Amygdala (tissue), 56 donors: Measurements from ENCODE around the gene RTN1.

ENCODE experiments used
- DNase-seq, 56 donors: peaks; one replicate each; lab custom pipeline; 2025; lab: John Stamatoyannopoulos, UW

Gene RTN1, protein sequence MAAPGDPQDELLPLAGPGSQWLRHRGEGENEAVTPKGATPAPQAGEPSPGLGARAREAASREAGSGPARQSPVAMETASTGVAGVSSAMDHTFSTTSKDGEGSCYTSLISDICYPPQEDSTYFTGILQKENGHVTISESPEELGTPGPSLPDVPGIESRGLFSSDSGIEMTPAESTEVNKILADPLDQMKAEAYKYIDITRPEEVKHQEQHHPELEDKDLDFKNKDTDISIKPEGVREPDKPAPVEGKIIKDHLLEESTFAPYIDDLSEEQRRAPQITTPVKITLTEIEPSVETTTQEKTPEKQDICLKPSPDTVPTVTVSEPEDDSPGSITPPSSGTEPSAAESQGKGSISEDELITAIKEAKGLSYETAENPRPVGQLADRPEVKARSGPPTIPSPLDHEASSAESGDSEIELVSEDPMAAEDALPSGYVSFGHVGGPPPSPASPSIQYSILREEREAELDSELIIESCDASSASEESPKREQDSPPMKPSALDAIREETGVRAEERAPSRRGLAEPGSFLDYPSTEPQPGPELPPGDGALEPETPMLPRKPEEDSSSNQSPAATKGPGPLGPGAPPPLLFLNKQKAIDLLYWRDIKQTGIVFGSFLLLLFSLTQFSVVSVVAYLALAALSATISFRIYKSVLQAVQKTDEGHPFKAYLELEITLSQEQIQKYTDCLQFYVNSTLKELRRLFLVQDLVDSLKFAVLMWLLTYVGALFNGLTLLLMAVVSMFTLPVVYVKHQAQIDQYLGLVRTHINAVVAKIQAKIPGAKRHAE

DNA sequence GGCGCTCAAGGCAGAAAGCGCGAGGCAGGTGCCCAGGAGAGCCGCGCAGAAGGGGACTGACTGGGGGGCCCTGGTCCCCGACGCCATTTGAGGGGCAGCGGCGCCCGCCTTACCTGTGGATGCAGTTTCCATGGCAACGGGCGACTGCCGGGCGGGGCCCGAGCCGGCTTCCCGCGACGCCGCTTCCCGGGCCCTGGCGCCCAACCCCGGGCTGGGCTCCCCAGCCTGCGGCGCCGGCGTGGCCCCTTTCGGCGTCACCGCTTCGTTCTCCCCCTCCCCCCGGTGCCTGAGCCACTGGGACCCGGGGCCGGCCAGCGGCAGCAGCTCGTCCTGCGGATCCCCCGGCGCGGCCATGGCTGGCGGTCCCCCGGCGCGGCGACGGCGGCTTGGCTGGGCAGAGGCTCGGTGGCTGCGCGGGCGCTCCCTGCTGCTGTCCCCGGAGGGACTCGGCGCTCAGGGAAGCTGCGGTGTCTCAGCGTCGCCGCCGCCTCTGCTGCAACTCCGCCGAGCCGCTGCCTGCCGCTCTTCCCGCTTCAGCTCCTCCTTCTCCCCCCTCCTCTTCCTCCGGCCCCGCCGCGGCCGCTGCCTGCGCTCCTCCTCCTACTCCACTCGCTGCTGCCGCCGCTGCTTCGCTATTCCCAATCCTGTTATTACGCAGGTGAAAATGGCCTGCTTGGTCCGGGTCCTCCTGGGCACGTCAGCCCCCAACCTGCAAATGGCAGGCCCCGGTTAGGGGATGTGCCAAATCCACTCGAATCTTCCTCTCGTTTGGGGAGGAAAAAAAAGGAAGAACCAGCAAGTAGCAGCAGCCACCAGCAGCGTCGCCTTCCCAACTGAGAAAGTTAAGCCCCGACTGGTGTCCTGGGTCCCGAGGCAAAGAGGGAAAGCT is at the start of gene RTN1:
RTN1 (minus strand) TSS at position 500 of the 889 bp plus-strand sequence; CDS start at position 354, 146 bp downstream.
- DNase-seq = peak in 54 of 56 donors; percentile 17 to 86 (median 66)

DNA sequence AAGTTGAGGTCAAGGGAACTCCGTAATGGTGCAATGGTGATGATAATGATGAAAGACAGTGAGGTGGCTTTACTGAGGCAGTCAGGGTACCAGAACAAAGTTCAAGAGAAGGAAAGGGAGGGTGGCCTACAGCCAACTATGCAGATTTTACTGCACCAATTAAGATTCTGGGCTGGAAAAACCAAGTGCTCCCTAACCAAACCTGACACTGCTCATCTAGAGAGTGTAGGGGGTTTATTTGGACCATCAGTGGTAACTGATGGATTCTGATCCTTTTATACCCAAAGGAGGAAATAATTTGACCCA is 49.8 kb upstream of the RTN1 start:
- no peak for DNase-seq

DNA sequence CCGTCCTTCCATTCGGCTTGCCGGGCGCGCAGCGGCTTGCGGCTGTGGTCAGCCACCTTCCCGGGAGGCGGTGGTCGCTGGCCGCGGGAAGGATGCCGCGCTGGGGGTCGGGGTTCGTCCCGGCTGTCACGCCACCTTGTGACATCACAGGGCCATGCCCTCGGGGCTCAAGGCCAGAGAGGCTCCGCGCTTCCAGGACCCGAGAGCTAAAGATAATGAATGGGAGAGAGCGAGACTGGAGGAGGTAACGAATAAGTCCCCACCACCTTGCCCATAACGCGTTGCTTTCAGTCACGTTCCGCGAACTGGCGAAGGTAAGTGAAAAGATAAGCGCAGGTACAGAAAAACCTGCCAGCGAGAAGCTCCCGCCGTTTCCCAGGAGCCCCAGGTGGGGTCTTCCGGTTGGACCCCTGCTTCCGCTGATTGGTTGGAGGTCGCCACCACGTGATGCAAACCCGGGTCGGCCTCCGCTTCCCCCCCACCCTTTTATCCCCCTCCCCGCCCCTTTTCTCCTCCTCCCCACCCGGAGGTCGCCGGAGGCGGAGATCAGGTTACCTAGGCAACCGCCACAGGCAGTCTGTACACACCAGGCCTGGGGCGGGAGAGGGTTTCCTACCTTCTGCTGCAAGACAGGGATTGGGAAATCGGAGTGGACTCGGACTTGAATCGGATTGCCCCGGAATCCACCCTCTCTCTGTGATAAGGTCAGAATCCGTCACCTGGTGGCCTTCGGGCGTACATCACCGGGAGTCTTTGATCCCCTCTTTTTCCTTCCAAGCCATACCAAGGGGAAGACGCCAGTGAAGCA is 49.2 kb upstream of the RTN1 start, which contains the start of gene LRRC9:
LRRC9 (plus strand) TSS at position 575 of the 808 bp plus-strand sequence.
- peak in 36 of 56 donors; percentile 7 to 58 (median 27) for DNase-seq

DNA sequence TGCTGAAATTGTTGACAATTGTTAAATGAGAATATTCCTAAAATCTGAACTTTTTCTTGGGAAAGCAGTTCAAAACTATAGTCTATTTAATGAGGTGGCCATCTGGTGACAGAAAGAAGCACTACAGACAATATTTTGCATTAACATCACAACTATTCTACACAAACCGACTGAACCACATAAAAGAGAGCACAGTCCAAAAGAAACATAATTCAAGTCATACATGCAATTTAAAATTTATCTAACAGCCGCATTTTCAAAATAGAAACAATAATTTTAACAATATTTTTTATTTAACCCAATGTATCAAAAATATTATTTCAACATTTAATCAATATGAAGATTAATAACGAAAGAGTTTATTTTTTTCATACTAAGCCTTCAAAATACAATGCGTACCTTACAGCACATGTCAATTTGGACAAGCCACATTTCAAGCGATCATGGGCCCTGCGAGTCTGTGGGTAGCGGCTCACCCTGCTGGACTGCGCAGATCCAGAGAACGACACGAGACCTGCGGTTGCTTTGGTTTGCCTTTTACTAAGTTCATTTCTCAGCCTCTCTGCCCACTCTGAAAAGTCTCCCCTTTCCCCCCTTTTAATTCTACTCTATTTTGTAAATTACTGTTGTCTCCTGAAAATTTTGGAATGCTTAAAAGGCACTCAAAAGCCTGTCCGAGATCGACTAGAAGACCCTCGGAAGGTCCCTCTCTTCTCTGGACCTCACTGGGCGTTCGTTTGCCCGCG is 48.4 kb upstream of the RTN1 start:
- DNase-seq = peak in 10 of 56 donors; percentile 1 to 27 (median 6)

DNA sequence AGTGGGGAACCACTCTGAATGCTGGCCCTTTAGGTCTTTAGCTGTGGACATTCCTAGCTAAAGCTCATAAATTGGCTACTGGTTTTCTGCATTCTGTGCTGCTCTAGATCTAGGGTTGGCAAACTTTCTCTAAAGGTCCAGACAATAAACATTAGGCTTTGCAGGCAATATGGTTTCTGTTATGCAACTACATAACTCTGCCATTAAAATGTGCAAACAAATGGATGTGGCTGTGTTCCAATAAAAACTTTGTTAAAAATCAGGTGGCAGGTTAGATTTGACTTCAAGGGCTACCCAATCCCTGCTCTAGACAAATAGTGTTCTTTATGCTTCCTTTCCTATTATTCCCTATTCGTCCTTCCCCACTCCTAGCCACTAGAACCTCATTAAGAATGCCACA is 42.6 kb upstream of the RTN1 start:
- DNase-seq = no peak

DNA sequence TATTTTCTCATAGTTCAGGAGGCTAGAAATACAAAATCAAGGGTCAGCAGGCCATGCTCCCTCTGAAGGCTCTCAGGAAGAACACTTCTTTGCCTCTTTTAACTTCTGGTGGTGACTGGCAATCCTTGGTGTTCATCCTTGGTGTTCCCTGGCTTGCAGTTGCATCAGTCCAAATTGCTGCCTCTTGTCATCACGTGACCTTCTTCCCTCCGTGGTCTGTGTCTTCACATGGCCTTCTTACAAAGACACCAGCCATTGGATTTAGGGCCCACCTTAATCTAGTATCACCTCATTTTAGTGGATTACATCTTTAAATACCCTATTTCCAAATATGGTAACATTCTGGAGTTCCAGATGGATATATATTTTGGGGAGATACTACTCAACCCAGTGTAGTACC is 41.9 kb upstream of the RTN1 start:
- DNase-seq = no peak

DNA sequence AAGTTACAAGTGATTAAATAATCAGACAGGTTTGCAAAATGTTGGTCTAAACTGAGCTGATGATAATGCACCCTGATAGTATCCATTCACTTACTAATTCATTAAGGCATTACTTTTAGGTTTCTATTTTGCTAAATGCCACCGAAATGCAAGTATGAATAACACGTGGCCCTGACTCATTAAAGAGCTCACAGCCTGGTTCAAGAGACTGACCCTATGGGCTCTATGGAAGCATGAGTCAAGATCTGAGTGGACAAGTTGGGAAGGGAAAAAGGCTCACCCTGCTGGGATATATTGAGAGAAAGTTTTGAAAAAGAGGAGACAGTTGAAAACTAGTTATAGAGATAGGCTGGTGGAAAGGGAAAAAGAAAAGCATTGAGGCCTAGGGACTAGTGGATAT is 34.6 kb upstream of the RTN1 start:
- DNase-seq = no peak

DNA sequence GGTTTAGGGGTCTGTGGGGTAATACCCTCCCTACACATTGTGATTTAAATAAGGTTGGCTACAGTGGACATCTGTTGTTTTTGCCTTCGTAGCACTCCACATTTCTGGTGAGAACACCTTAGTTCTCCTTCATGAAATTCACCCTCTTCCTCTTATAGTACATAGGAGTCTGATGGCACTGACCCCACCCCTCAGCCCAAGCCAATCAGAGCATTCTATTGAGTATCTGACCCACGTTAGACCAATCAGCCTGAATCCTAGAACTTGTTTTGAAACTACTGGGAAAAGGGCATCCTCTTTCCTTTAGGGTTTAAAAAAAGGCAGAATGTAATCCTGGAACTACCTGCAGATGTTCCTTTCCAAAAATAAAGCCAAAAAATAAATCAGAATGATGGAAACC is 33.6 kb upstream of the RTN1 start:
- DNase-seq = no peak

DNA sequence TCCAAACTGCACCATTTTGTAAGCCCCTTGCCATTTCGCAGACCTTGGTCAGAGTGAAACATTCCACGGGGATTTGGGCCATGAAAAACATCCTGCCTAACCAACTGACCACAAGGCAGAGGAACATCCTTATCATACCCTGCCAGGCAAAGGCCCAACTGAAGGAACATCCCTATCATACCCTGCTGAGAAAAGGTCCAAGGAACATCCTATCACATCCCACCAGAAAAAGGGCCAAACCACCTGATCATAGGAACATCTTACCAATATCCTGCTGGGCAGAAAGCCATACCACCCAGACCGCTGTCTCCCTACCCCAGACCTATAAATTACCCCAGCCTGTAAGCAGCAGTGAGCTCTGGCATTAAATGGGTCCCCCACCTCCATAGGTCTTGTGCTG is 30.0 kb upstream of the RTN1 start:
- DNase-seq = no peak

DNA sequence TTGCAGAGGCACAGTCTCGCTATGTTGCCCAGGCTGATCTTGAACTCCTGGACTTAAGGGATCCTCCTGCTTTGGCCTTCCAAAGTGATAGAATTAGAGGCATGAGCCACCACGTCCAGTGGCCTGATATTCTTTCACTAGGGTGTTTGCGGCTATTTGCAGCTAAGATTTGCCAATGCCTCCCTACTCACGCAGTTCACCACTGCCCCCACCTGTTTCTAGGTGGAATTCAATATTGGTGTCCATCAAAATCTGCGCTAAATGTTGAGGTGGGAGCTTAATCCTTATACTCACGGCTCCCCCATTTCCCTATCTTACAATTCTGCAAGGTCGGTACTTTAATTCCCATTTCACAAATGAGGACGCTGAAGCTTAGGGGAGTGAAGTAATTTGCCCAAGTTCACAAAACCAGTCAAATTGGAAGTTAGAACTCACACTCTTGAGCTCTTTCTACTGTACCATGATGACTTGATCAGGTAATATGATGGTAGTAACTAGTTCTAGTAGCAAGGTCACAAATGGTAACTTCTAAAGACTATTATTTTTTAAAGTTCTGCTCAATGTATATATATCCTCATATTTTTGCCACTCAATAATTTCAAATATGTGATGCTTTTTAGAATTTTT is 27.3 kb upstream of the RTN1 start:
- DNase-seq = peak in 21 of 56 donors; percentile 1 to 63 (median 11)

DNA sequence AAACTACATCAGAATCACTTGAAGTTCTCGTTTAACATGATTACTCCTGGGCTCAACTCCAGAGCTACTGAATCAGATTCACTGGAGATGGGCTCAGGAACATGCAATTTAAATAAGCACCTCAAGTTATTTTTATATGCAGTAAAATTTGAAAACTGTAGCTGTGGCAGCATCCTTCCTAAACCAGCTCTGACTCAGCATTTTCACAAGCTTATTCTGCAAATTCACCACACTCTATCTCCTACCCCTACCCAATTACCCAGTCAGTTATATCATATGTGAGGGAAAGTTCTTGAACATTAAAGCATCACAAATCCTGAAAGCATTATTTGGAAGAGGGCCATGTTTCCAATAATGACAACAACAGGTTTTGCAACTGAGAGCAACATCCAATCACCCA is 25.1 kb upstream of the RTN1 start:
- DNase-seq = peak in 1 of 56 donors; percentile 1

DNA sequence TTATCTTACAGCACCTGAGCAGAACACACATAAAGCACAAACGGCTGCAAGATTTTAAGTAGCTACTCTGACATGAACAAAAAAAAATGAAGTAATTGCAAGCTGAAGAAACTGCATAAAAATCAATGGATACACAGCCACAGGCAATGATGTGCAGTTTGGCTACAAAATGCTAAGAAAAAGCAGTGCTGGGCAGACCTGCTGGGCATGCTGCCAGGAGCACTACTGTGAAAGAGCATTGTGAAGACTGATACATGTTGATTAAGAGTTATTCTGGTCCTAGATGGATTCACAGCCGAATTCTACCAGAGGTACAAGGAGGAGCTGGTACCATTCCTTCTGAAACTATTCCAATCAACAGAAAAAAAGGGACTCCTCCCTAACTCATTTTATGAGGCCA is 20.1 kb upstream of the RTN1 start:
- peak in 5 of 56 donors; percentile 0 to 27 (median 1) for DNase-seq

DNA sequence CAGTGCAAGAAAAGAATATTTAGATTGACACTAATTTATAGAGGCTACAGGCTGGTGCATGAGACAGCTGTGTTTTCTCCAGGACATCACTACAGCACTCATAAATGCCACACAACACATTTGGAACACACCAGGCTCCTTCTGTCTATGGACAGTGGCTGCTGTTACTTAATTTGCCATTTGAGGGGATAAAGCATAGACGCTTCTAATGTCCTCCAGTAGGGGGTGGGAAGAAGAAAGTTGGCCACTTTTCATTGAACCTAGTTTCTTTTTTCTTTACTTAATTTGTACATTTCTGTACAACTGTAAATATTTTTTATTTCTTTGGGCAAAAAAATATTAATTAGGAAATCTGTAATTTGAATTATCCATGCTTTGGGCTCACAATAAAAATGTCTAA is 12.4 kb upstream of the RTN1 start:
- no peak for DNase-seq

DNA sequence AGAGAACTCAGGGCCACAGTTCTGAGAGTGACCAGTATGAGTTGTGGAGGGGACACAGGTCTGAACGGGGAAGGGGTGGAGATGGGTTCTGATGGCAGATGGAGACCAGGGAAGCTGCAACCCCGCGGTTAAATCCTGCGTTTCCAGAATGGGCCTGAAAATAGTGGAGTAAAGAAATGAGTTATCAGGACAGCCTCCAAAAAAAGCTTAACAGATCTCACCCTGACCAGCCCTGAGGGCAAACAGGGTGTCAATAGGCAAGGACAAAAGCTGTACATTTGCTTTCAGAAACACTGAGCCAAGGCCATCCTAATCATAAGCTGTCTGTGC is 555 bp upstream of the RTN1 start:
- DNase-seq = no peak

DNA sequence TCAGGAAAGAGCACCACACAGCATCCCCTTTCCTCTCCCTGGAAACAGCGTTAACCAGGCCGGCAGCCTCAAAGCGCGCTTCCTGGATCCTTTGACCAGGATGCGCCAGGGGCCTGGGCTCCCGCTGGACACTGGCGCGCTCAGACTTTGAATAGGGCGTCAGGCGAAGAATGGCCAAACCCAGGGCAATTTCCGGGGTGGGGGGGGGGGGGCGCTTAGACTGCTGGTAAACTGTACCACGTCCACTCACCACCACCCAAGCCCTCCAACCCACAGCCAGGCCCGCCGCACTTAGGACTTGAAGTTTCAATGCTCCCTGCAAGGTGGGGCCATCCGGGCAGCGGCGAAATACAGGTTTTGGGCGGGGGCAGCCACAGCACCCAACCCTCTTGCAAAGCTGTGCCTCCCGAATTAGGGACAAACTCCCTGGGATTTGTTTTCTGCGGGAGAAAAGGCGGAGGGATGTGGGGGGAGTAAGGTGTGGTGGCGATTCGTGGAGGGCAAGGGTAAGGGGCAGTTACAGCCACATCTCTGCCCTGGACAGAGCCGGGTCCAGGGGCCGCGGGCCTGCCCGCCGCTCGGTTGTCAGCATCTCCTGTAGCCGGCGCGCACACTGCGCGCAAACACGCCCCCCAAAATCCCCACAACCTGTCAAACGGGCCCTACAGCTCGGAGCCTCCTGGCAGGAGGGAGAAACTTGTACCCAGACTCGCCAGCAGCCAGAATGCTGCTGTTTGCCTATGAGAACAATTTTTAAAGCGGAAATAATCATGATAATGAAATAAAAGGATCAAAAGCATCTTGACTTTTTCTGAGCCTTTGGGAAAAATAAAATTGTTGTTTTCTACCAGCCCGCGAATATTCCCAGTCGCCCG is 958 bp downstream of the RTN1 start:
- DNase-seq = peak in 22 of 56 donors; percentile 4 to 55 (median 28)

DNA sequence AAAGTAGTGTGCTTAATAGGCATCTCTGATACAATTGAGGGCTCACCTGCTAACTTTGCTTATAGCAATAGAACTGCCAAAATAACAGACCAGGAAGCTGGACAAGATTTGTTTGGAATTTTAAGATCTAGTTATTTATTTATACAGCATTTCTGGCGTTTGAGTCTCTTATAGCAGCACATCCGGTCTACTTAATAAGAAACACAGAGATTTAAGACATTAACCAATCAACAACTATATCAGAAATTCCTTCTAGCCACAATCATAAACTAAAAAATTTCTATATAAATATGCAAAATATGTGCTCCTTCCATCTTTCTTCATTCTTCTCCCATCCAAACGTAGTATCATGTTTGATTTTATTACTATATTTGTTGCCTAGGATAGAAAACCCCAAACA is 2.6 kb downstream of the RTN1 start:
- DNase-seq = no peak

DNA sequence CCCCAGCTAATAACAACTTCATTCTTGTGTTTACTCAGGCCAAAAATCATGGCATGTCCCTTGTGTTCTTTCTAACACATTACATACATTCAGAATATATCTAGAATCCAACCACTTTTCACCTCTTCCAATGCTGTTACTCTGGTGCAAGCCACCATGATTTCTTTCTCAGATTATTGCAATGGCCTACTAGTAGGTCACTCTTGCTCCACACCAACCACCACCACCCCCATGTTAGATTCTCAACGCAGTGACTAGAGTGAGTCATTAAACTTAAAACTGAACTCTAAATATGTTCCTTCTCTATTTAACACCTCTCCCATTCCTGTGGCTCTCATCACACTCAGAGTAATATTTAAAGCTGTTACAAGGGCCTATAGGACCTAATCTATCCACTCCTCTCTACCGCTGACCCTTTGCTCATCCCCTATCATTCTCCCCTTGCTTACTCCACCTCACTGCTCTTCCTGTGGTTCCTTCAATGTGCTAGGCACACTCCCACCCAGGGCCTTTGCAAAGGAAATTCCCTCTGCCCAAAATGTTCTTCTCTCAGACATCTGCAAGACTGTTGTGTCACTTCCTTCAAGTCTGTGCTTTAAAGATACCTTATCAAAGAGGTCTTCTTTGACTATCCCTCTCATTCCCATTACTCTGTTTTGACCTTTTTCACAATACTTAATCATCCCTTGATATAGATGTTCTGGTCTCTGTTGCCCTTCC is 6.6 kb downstream of the RTN1 start:
- DNase-seq = no peak
